ENCODE measurements around the gene TKT.
A peak's percentile ranks its signal among the peaks of the same experiment; 100 is the strongest.
"Not testable (repeated sequence)": the region's sequence is repeated elsewhere in the genome, so short reads cannot be mapped to it uniquely, and the experiment has no call there.

TKT gene

DNA sequence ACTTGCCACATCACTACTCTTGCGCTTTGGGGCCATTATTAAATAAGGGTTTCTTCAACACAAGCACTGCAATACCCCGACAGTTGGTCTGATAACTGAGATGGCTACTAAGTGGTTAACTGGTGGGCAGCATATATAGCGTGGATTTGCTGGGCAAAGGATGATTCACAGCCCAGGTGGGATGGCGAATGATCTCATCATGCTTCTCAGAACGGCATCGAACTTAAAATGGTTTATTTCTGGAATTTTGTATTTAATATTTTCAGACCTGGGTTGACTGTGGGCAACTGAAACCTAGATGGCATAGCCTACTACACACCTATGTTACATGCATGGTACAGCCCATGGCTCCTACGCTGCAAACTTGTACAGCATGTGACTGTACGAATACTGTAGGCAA lies 26.8 kb upstream of the TKT start:
- Histone ChIP-seq H3K4me1 (ENCODE audit: control insufficient read depth, insufficient read depth, low read length) (peaks cover 12% of the 10 kb centered on the region), H3K27ac (ENCODE audit: insufficient read depth, low read depth, low read length, poor library complexity, severe bottlenecking) (no peak overlapping the region), H3K27me3 (ENCODE audit: control insufficient read depth, insufficient read depth, low read length, poor library complexity, severe bottlenecking) (no peaks in the 10 kb centered on the region), H3K36me3 (ENCODE audit: control insufficient read depth, insufficient read depth, low read length) (peaks cover 4% of the 10 kb centered on the region), H3K9me3 (ENCODE audit: control insufficient read depth, low read length) (no peaks in the 10 kb centered on the region), H3K4me3 (ENCODE audit: insufficient read depth, low read depth, low read length) (no peak overlapping the region)
- 97% methylated on average over 8 of the region's 8 CpGs for WGBS, 2 experiments

DNA sequence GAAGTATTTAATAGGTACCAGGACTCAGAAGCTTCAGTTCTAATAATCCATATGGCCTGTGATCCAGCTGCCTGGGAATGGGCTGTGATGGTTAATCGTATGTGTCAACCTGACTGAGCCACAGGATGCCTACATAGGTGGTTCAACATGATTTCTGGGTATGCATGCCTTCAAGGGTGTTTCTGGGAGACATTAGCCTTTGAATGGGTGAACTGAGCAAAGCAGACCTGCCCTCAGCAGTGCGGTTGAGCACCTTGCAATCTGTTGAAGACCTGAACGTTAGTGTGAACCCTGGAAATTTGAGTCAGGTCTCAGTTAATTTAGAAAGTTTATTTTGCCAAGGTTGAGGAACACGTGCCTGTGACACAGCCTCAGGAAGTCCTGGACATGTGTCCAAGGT lies 22.8 kb upstream of the TKT start:
- H3K4me3 ChIP-seq (ENCODE audit: insufficient read depth, low read depth, low read length) = no peak overlapping the region
- no peaks in the 10 kb centered on the region for H3K4me1 ChIP-seq (ENCODE audit: control insufficient read depth, insufficient read depth, low read length)
- no peaks in the 10 kb centered on the region for H3K9me3 ChIP-seq (ENCODE audit: control insufficient read depth, low read length)
- H3K27ac ChIP-seq (ENCODE audit: insufficient read depth, low read depth, low read length, poor library complexity, severe bottlenecking) = no peak overlapping the region
- 78 to 81% methylated on average over 4 of the region's 4 CpGs for WGBS, 2 experiments
- no peaks in the 10 kb centered on the region for H3K27me3 ChIP-seq (ENCODE audit: control insufficient read depth, insufficient read depth, low read length, poor library complexity, severe bottlenecking)
- no peaks in the 10 kb centered on the region for H3K36me3 ChIP-seq (ENCODE audit: control insufficient read depth, insufficient read depth, low read length)

DNA sequence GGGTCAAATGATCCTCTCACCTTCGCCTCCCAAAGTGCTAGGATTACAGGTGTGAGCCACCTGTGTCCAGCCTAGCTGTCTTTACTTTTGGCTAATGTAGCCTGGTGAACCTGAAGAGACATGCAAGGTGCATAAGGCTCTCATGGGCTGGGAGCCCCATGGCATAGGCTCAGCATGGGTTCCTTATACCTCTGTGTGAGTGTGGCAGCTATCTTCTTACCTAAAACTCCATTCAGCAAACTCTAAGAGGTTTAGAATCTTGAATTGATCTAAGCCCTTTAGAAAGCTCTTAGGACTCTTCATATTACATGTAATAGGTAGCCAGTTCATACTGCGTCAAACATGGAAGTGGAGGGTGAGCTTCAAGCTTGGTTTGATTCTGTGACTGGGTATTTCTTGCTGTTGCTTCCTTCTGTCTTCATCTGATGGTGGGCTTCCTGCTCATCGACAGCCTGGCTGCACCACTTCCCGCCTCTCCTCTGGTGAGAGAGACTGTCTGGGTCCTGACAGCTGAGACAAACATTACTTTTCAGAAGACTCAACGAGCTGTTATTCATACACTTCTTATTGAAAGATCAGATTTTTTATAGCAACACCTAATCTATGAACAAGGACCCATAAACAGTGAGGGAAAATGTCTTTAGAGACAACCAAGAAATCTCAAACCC lies 19.2 kb upstream of the TKT start:
- H3K27me3 ChIP-seq (ENCODE audit: control insufficient read depth, insufficient read depth, low read length, poor library complexity, severe bottlenecking) = no peaks in the 10 kb centered on the region
- no peak overlapping the region for H3K4me3 ChIP-seq (ENCODE audit: insufficient read depth, low read depth, low read length)
- H3K4me1 ChIP-seq (ENCODE audit: control insufficient read depth, insufficient read depth, low read length) = peaks cover 7% of the 10 kb centered on the region
- 70 to 71% methylated on average over 5 of the region's 5 CpGs for WGBS, 2 experiments
- H3K27ac ChIP-seq (ENCODE audit: insufficient read depth, low read depth, low read length, poor library complexity, severe bottlenecking) = no peak overlapping the region
- H3K36me3 ChIP-seq (ENCODE audit: control insufficient read depth, insufficient read depth, low read length) = no peaks in the 10 kb centered on the region
- H3K9me3 ChIP-seq (ENCODE audit: control insufficient read depth, low read length) = no peaks in the 10 kb centered on the region

DNA sequence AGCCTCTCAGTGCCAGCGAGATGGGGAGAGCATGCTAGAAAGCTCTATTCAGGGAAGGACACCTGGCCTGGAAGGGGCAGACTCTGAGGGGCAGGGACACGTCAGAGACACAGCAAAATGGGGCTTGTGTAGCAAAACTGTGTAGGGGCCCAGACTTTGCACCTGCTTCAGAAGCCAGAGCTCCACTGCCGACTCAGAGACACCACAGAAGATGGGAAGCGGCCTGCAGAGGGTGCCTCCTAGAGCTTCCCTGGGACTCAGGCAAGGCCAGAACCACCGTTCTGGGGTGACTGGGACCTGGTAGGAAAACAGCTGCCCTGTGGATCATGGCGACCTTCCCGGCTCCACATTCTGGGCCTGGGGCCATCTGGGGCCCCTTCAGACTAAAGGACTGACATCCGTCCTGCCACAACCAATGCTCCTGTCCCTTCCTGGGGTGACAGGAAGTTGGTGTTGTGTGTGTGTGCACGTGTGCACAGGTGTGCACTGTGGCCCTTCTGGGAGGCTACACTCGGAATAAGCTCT lies 17.4 kb upstream of the TKT start:
- H3K27ac ChIP-seq (ENCODE audit: insufficient read depth, low read depth, low read length, poor library complexity, severe bottlenecking) = no peak overlapping the region
- H3K27me3 ChIP-seq (ENCODE audit: control insufficient read depth, insufficient read depth, low read length, poor library complexity, severe bottlenecking) = no peaks in the 10 kb centered on the region
- WGBS, 2 experiments = 88 to 89% methylated on average over 10 of the region's 10 CpGs
- peaks cover 8% of the 10 kb centered on the region for H3K4me1 ChIP-seq (ENCODE audit: control insufficient read depth, insufficient read depth, low read length)
- no peaks in the 10 kb centered on the region for H3K9me3 ChIP-seq (ENCODE audit: control insufficient read depth, low read length)
- no peaks in the 10 kb centered on the region for H3K36me3 ChIP-seq (ENCODE audit: control insufficient read depth, insufficient read depth, low read length)
- H3K4me3 ChIP-seq (ENCODE audit: insufficient read depth, low read depth, low read length) = no peak overlapping the region

DNA sequence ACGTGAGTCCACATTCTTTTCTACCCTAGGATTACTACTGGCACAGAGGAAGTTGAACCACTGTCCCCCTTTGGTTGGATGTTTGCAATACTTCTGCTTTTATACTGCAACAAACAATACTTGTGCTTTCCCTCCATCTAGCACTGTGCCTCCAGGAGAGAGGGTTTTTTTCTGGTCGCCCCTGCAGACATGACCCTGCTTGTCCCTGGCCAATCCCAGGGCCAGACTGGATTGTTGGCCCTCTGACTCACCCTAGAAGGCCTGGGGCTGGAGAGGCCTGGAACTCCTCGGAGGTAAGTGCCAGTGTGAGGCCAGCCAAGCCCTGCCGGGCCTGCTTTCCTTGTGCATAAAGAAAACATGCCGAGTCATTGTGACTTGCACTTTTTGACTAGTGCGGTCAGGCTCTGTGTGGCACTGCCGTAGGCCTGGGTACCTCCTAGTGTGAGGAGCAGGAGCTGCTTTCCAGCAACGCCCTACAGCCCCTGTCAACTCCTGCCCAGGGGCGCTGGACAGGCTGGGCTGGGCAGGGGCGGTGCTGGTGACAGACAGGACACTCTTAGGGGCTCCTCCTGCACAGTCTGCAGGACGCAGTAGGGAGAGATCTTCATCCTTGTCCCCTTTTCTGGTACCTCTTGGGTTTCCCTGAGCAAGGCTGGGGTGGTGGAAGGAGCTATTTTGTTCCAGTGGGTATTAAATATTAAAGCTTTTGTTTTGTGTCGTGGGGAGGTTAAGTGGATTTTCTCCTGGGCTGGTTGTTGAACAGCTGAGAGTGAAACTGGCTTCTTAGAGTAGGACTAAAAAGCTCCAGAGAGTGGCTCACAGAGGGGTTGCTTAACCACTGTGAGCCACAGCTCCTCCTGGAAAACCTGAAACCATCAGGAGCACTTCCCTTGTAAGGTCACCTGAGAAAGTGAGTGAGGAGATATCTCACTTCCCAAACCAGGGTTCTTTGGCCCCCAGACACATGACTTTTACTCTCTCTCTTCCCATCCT lies 14.4 kb upstream of the TKT start:
- no peak overlapping the region for H3K4me3 ChIP-seq (ENCODE audit: insufficient read depth, low read depth, low read length)
- no peaks in the 10 kb centered on the region for H3K9me3 ChIP-seq (ENCODE audit: control insufficient read depth, low read length)
- peaks cover 12% of the 10 kb centered on the region for H3K4me1 ChIP-seq (ENCODE audit: control insufficient read depth, insufficient read depth, low read length)
- H3K27ac ChIP-seq (ENCODE audit: insufficient read depth, low read depth, low read length, poor library complexity, severe bottlenecking) = peak overlapping the region; percentile 71
- no peaks in the 10 kb centered on the region for H3K36me3 ChIP-seq (ENCODE audit: control insufficient read depth, insufficient read depth, low read length)
- WGBS, 2 experiments = 28 to 34% methylated on average over 12 of the region's 12 CpGs
- no peaks in the 10 kb centered on the region for H3K27me3 ChIP-seq (ENCODE audit: control insufficient read depth, insufficient read depth, low read length, poor library complexity, severe bottlenecking)

DNA sequence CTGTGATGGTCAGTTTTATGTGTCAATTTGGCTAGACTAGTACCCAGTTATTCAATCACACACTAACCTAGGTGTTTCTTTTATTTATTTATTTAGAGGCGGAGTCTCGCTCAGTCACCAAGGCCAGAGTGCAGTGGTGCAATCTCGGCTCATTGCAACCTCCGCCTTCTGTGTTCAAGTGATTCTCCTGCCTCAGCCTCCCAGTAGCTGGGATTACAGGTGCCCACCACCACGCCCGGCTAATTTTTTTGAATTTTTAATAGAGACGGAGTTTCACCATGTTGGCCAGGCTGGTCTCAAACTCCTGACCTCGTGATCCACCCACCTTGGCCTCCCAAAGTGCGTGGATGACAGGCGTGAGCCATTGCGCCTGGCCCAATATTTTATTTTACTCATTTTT lies 13.4 kb upstream of the TKT start:
- H3K27ac ChIP-seq (ENCODE audit: insufficient read depth, low read depth, low read length, poor library complexity, severe bottlenecking); H3K9me3 ChIP-seq (ENCODE audit: control insufficient read depth, low read length); H3K36me3 ChIP-seq (ENCODE audit: control insufficient read depth, insufficient read depth, low read length); H3K4me3 ChIP-seq (ENCODE audit: insufficient read depth, low read depth, low read length); H3K27me3 ChIP-seq (ENCODE audit: control insufficient read depth, insufficient read depth, low read length, poor library complexity, severe bottlenecking): not testable (repeated sequence)
- H3K4me1 ChIP-seq (ENCODE audit: control insufficient read depth, insufficient read depth, low read length) = peaks cover 12% of the 10 kb centered on the region
- 94 to 96% methylated on average over 11 of the region's 11 CpGs for WGBS, 2 experiments

DNA sequence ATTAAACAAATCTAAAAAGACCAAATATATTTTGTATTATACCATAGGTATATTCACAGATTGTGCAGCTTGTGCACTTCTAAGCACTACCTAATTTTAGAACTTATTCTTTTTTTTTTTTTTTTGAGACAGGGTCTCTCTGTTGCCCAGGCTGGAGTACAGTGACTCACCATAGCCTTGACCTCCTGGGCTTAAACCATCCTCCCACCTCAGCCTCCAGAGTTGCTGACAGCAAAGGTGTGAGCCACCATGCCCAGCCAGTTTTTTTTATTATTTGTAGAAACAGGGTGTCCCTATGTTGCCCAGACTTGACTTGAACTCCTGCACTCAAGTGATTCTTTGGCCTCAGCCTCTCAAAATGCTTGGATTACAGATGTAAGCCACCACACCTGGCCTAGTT lies 11.9 kb upstream of the TKT start:
- H3K4me3 ChIP-seq (ENCODE audit: insufficient read depth, low read depth, low read length) = no peak overlapping the region
- H3K36me3 ChIP-seq (ENCODE audit: control insufficient read depth, insufficient read depth, low read length) = no peaks in the 10 kb centered on the region
- no peaks in the 10 kb centered on the region for H3K27me3 ChIP-seq (ENCODE audit: control insufficient read depth, insufficient read depth, low read length, poor library complexity, severe bottlenecking)
- H3K9me3 ChIP-seq (ENCODE audit: control insufficient read depth, low read length) = no peaks in the 10 kb centered on the region
- H3K27ac ChIP-seq (ENCODE audit: insufficient read depth, low read depth, low read length, poor library complexity, severe bottlenecking) = no peak overlapping the region
- H3K4me1 ChIP-seq (ENCODE audit: control insufficient read depth, insufficient read depth, low read length) = peaks cover 12% of the 10 kb centered on the region

DNA sequence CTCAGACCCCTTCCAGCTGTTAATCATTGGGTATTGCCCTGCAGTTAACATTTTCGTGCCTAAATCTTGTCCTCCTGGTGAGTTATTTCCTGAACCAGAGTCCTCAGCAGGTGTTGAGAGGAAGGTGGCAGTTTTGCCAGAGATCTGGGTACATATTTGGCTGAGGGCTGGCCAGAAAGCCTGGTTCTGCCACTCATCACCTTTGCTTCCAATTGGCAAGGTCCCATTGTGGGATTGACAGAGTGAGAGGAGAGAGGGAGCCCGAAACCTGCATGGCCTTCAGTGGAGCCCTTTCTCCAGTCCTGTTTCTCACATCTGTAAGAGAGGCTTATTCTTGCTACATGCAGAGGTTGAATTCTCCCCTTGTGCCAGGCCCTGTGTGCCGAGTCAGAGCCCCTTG lies 8.9 kb upstream of the TKT start:
- Histone ChIP-seq H3K27me3 (ENCODE audit: control insufficient read depth, insufficient read depth, low read length, poor library complexity, severe bottlenecking) (no peaks in the 10 kb centered on the region), H3K9me3 (ENCODE audit: control insufficient read depth, low read length) (no peaks in the 10 kb centered on the region), H3K36me3 (ENCODE audit: control insufficient read depth, insufficient read depth, low read length) (no peaks in the 10 kb centered on the region), H3K4me1 (ENCODE audit: control insufficient read depth, insufficient read depth, low read length) (peaks cover 8% of the 10 kb centered on the region), H3K27ac (ENCODE audit: insufficient read depth, low read depth, low read length, poor library complexity, severe bottlenecking) (no peak overlapping the region), H3K4me3 (ENCODE audit: insufficient read depth, low read depth, low read length) (no peak overlapping the region)
- WGBS, 2 experiments = 86 to 92% methylated on average over 3 of the region's 3 CpGs

DNA sequence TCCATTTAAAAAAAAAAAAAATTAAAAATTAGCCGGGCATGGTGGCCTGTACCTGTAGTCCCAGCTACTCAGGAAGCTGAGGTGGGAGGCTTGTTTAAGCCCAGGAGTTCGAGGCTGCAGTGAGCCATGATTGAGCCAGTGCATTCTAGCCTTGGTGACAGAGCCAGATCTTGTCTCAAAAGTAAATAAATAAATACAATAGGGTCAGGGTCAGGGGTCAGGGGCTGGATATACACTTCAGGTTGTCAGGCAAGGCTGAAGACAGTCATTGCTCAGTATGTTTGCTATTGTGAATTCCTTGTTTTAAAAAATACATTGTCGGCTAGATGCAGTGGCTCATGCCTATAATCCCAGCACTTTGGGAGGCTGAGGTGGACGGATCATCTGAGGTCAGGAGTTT lies 8.1 kb upstream of the TKT start:
- no peak overlapping the region for H3K27ac ChIP-seq (ENCODE audit: insufficient read depth, low read depth, low read length, poor library complexity, severe bottlenecking)
- H3K9me3 ChIP-seq (ENCODE audit: control insufficient read depth, low read length) = no peaks in the 10 kb centered on the region
- no peak overlapping the region for H3K4me3 ChIP-seq (ENCODE audit: insufficient read depth, low read depth, low read length)
- no peaks in the 10 kb centered on the region for H3K27me3 ChIP-seq (ENCODE audit: control insufficient read depth, insufficient read depth, low read length, poor library complexity, severe bottlenecking)
- peaks cover 17% of the 10 kb centered on the region for H3K4me1 ChIP-seq (ENCODE audit: control insufficient read depth, insufficient read depth, low read length)
- H3K36me3 ChIP-seq (ENCODE audit: control insufficient read depth, insufficient read depth, low read length) = no peaks in the 10 kb centered on the region
- WGBS, 2 experiments = 92% methylated on average over 3 to 4 of the region's 4 CpGs

DNA sequence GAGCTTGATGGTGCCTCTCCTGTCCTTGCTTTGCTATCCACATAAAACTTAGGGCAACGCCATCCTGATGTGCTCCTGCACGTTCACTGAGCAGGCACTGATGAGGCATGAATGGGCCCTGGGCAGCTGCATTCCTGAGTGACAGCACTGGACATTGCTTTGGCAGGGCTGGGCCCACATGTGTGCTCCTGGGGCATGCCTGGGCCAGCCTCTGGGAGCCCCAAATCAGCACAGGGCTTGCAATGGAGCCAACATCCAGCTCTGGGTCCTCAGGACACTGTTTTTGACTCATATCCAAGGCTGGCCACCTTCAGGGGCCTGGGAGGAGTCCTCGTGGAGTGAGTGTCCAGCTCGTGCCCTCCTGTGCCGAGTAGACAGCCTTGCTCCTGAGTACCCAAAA lies 5.9 kb upstream of the TKT start:
- Histone ChIP-seq H3K4me3 (ENCODE audit: insufficient read depth, low read depth, low read length) (no peak overlapping the region), H3K9me3 (ENCODE audit: control insufficient read depth, low read length) (no peaks in the 10 kb centered on the region), H3K27ac (ENCODE audit: insufficient read depth, low read depth, low read length, poor library complexity, severe bottlenecking) (no peak overlapping the region), H3K36me3 (ENCODE audit: control insufficient read depth, insufficient read depth, low read length) (no peaks in the 10 kb centered on the region), H3K27me3 (ENCODE audit: control insufficient read depth, insufficient read depth, low read length, poor library complexity, severe bottlenecking) (no peaks in the 10 kb centered on the region), H3K4me1 (ENCODE audit: control insufficient read depth, insufficient read depth, low read length) (peaks cover 21% of the 10 kb centered on the region)
- 83 to 89% methylated on average over 5 of the region's 5 CpGs for WGBS, 2 experiments
